ENCODE measurements around the gene MOAP1.
"Not testable (repeated sequence)": the region's sequence is repeated elsewhere in the genome, so short reads cannot be mapped to it uniquely, and the experiment has no call there.

The MOAP1 gene

DNA sequence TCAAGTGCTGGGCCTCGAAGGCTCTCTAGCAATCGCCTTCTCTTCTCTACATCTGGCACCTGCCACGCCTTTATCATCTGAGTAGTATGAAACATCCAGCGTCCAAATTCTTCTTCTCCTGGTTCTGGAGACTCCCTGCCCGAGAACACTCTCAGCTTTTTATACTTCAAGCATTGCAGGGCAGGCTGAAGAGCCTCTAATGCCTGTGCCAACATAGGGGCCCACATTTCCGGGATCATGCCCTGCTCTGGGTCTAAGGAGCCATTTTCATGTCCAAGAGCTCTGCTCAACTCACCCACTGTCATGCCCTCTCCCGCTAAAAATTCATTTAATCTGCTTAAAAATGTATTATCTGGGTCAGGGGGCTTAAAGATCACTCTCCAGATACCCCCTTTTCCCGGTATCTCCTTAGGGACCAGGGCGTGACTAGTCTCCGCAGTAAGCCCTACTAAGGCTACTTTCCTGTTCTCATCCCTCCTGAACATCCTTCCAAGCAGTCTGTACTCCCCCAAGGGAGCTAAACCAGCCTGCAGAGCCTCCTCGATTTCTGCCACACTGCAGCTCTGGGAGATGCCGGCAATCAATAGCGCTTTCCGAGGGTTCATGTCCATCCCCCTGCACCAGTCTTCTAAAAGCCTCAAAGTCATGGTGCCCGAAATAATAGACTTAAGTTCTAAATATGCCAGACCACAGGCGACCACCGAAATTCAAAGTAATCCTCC is 940 bp downstream of the MOAP1 start:
- no peak for DNase-seq

DNA sequence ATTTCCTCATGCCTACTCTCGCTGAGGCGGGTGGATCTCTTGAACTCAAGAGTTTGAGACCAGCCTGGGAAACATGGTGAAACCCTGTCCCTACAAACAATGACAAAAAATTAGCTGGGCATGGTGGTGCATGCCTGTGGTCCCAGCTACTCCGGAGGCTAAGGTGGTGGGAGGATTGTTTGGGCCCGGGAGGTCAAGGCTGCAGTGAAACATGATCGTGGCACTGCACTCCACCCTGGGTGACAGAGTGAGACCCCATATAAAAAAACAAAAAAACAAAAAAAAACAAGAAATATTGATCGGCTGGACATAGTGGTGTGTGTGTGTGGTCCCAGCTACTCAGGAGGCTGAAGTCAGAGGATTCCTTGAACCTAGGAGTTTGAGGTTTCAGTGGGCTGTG is 9.2 kb downstream of the MOAP1 start:
- DNase-seq = no peak

DNA sequence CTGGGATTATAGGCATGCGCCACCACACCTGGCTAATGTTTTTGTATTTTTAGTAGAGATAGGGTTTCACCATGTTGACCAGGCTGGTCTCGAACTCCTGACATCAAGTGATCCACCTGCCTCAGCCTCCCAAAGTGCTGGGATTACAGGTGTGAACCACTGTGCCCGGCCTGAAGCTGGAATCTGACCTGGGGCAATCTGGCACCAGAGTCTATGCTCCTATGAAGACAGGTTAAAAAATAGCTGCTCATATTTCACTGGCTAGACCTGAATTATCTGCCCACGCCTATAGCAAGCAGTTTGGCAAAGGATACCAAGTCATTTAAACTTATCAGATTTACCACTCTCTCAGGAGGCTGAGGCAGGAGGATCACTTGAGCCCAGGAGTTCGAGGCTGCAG is 10.0 kb downstream of the MOAP1 start:
- not testable (repeated sequence) for DNase-seq

DNA sequence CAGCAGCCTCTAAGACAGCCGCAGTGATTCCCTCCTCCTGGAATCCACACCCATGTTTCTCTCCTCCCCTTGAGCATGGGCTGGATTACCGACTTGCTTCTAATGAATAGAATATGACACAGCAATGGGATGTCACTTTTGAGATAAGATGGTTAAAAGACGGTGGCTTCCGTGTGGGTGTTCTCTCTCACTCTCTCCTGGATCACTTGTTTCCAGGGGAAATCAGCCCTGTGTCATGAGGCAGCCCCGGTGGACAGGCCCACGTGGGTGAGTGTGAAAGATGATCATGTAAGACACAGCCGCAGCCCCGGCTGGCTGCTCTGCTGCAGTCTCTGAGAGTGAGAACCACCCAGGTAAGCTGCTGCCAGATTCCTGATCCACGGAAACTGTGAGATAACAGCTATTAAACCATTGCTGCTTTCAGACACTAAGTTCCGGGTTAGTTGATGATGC is 10.7 kb downstream of the MOAP1 start:
- DNase-seq = no peak

DNA sequence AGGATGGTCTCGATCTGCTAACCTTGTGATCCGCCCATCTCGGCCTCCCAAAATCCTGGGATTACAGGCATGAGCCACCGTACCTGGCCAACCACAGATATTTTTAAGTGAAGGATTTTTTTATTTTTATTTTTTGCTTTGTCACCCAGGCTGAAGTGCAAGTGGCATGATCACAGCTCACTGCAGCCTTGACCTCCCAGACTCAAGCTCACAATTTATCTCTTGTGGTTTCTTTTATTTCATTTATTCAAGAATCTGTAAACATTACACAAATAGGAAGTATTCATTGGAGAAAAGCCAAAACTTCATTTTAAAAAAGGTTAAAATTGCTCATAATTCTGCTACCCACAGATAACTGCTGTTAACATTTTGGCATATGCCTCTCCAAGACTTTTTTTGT is 13.3 kb downstream of the MOAP1 start:
- no peak for DNase-seq

DNA sequence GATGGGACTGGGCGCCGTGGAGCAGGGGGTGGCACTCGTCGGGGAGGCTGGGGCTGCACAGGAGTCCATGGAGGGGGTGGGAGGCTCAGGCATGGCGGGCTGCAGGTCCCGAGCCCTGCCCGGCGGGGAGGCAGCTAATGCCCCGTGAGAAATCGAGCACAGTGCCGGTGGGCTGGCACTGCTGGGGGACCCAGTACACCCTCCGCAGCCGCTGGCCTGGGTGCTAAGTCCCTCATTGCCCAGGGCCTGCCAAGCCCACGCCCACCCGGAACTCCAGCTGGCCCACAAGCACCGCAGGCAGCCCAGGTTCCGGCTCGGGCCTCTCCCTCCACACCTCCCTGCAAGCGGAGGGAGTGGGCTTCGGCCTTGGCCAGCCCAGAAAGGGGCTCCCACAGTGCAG is 14.6 kb downstream of the MOAP1 start:
- DNase-seq = not testable (repeated sequence)

DNA sequence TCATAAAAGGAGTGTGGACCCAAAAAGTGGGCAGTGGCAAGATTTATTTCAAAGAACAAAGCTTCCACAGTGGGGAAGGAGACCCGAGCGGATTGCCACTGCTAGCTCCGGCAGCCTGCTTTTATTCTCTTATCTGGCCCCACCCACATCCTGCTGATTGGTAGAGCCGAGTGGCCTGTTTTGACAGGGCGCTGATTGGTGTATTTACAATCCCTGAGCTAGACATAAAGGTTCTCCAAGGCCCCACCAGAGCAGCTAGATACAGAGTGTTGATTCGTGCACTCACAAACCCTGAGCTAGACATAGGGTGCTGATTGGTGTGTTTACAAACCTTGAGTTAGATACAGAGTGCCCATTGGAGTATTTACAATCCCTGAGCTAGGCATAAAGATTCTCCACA is 15.1 kb downstream of the MOAP1 start:
- not testable (repeated sequence) for DNase-seq

DNA sequence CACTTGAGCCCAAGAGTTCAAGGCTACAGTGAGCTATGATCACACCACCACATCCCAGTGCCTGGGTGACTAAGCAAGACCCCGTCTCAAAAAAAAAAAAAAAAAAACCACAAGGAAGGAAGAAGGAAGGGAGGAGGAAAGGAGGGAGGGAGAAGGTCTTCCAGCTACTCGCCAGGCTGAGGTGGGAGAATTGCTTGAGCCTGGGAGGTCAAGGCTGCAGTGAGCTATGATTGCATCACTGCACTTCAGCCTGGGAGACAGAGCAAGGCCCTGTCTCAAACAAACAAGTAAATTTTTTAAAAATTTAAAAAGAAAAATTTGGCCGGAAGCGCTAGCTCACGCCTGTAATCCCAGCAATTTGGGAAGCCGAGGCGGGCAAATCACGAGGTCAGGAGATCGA is 16.1 kb downstream of the MOAP1 start:
- DNase-seq = not testable (repeated sequence)

DNA sequence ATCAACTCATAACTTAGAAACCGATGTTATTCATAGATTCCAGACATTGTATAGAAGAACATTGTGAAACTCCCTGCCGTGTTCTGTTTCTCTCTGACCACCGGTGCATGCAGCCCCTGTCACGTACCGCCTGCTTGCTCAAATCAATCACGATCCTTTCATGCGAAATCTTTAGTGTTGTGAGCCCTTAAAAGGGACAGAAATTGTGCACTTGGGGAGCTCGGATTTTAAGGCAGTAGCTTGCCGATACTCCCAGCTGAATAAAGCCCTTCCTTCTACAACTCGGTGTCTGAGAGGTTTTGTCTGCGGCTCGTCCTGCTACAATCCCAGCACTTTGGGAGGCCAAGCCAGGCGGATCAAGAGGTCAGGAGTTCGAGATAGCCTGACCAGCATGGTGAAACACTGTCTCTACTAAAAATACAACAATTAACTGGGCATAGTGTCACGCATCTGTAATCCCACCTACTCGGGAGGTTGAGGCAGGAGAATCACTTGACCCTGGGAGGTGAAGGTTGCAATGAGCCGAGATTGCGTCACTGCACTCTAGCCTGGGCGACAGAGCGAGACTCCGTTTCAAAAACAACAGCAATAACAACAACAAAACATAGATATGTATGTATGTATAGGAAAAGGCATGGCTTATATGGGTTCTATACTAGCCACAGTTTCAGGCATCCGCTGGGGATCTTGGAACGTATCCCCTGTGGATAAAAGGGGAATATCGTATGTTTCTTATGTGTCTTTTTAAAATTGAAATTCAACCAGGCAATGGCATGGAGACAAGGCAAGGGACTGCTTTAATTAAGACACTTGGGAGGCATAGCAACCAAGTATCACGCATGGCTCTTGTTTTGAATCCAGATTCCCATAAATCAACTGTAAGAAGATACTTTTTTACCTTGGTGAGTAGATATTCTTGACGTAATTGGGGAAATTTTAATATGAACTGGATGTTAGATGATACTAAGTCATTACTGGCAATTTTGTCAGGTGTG is 19.1 kb downstream of the MOAP1 start:
- DNase-seq = not testable (repeated sequence)

DNA sequence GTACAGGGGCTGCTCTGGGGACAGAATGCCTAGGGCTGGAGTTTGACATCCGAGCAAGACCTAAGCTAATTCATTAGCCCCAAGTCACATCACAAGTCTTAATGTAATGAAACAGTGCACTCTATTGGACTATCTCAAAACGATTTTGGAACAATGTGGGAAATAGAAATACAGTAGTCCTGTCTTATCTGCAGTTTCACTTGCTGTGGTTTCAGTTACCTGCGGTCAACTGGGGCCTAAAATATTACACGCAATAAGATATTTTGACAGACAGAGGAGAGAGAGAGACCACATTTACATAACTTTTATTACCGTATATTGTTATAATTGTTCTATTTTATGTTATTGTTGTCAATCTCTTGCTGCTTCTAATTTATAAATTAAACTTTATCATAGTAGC is 21.1 kb downstream of the MOAP1 start:
- no peak for DNase-seq

DNA sequence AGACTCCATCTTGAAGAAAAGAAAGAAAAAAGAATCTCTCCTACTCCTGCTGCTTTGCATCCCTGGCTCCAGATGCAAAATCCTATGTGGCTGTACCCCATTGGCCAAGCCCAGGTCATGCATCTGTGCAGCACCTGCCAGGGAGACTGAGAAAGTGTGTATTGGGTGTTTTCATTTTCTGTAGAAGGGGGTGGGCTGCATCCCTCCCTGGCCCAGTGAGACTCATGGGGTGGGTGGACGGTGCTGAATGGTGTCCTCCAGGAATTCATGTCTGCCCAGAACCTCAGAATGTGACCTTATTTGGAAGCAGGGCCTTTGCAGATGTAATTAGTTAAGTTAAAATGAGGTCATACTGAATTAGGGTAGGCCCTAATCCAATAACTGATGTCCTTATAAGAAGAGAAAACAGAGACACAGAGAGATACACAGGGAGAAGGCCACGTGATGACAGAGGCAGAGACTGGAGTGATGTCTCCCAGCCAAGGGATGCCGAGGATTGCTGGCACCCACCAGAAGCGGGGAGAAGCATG is 23.2 kb downstream of the MOAP1 start:
- no peak for DNase-seq

DNA sequence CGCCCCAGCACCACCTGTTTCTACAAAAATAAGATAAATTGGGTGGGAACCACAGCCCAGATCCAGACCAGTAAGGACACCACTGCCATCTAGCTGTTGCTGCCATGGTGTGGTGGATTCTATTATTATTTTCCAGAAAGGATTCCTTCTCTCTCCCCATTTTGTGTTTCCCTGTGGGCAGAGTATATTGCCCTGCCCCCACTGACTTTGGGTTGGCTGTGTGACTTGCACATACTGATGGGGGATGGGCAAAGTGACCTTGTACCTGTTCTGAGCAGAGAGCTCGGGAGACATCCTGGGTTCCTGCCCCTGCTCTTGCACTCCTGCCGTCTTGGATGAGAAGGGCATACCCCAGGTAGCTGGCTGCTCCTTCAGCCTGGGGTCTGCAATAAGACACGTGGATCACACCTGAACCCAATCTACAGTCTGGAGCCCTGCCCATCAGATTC is 24.3 kb downstream of the MOAP1 start:
- DNase-seq = no peak

DNA sequence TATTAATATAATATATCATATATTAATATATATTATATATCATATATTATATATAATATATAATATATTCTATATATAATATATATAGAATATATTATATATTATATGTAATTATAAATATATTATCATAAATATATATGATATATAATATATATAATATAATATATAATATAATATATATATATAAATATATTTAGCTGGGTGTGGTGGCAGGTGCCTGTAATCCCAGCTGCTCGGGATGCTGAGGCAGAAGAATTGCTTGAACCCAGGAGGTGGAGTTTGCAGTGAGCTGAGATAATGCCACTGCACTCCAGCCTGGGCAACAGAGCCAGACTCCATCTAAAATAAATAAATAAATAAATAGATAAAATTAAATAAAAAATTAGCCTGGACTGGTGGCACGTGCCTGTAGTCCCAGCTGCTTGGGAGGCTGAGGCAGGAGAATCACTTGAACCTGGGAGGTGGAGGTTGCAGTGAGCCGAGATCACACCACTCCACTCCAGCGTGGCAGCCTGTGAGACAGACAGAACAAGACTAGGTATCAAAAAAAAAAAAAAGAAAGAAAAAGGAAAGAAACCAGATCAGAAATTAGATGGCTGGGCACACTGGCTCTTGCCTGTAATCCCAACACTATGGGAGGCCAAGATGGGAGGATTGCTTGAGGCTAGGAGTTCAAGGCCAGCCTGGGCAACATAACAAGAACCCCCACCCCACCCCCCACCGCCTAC is 24.9 kb downstream of the MOAP1 start:
- not testable (repeated sequence) for DNase-seq

DNA sequence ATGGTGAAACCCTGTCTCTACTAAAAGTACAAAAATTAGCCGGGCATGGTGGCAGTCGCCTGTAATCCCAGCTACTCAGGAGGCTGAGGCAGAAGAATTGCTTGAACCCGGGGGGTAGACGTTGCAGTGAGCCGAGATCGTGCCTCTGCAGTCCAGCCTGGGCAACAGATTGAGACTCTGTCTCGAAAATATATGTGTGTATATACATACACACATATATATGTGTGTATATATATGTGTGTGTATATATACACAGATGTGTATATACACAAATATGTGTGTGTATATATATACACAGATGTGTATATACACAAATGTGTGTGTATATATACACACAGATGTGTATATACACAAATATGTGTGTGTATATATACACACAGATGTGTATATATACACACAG is 26.3 kb downstream of the MOAP1 start:
- DNase-seq = not testable (repeated sequence)

DNA sequence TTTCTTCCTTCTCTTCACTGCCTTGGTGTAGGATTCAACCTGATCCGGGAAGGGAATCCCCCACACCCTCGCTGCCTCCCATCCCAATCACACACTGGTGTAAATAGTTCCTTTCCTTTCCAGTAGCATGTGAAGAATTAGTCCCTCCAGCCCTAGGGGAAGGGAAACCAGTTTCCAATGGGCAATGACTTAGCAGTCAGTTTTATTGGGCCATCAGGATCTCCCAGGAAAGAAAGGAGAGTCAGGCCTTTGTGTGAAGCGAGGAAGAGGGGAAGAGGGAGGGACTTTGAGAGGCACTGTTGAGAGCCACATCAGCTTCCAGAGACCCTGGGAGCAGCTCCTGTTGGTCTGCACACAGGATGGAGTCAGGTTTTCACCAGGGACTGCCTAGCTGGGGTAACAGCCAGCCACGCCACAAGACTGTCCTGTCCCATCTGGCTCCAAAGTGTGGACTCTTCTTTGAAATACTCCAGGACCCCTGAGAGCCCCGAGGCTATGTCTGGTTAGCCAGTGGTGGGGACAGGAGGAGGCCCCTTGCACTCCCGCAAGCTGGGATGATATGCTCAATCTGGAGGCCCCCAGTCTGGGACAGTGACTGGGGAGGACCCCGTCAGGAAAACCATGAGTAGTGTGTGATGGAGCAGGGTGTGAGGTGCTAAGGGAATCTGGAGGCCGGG is 27.9 kb downstream of the MOAP1 start:
- DNase-seq = no peak

DNA sequence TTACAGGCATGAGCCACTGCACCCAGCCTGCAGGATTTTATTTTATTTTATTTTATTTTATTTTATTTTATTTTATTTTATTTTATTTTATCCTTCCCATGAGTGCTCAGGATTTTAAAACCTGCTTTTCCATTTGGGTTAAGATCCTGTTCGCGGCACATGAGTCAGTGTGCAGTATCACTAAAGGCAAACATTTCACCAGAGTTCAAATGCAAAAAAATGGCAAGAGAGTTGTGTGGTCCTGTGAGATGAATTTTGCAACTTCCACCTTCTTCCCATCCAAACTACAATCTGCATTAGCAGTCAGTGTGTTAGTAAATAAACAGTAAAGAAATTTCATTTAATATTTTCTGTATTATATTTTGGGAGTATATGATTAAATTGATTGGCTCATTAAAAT is 29.0 kb downstream of the MOAP1 start:
- DNase-seq = no peak

DNA sequence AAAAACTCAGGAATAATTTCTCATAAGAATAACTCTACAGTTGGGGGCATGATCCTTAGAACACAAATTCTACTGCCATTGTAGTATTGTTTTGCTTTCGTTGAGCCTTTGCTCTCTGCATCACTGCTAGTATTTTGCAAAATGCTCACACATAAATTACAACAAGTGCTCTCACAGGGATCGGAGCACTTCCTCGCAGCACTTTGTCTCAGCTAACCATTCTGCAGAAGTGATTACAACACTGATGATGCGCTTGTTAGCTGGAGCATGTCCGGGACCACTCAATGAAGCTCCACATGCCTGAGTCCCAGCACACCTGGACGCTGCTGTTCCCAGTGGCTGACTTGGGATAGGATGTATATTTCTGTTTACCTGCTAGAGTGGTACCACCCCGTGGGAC is 31.6 kb downstream of the MOAP1 start:
- DNase-seq = no peak

DNA sequence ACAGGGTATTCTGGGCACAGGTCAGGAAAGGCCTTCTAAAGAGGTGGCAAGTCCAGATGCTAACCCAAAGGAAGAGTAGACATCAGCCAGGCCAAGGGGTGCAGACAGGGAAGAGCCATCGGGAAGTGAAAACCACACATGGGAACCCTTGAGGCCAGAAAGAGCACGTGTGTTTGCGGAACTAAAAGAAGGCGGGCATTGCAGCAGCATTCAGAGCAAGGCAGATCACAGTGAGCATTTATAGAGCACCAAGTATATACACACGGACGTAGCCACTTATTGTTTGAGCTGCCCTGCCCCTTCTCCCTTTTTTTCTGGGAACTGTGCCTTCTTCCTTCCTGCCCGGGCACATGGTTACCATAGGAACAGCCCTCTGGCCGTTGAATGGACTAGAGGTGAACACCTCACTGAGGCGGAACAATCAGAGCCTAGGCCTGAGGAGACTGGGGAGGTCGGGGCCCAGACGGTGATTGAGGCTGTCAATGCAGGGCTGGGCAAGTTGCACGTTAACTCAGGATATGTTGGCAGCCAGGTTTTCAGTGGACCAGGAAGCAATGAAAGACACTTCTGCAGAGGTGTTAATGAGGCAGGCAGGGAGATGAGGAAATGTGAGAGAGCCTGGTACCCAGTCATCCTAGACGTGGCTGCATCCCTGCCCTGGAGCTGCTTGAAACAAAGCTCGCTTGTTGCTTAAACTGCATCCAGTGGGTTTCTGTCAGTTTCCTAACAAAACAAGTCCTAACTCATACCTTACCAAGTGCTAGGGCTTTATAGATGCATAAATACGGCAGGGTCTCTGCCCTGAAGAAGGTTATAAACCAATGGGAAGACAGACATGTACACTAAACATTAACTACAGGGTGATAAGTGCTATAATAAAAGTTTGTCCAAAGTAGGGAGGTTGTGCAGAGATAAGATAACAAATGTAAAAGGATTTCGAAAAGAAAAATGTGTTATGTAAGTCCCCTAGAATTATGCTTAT is 34.2 kb downstream of the MOAP1 start:
- DNase-seq = no peak

DNA sequence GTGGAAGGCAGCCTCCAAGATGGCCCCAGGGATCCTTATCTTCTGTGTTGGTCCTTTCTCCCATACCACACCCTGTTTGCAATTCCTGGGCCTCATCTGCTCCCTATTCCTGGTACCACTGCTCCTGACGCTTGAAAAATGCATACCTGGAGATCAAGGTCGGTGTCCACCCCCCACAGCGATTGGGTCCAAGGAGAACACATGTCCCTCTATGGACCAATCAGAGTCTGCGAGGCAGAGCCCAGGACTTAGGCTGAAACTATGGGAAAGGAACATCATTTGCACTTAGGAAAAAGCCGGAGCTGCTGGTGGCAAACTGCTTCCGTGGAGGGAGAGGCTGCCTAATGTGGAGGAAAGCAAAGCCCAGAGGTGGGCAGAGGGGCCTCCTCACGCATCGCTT is 35.7 kb downstream of the MOAP1 start:
- no peak for DNase-seq

DNA sequence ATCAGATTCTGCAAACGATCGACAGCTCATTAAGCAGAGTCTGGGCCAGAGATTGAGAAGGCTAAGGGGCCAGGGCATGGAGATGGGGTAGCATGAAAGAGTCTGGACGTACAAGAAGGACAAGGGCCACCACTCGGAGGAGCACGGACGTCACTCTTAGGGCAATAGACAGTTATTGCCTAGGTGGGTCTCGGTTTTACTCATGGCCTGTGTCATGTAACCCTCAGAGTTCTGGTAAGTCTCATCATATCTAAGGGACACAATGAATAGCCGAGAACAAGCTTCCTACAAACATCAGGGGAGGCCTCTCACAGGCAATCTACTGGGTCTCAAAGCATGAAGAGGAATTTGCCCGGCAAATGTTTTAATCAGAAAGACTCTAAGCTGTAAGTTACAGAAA is 38.6 kb downstream of the MOAP1 start:
- no peak for DNase-seq

Measured in NCI-H748 treated with DMSO at 0.1 percent for 48 hours (cell line).